CD4-positive, CD25-positive, alpha-beta regulatory T cell (primary cell): Measurements from ENCODE around the gene MEI1. TPM values are rescaled to one million over a fixed set of nuclear protein-coding genes. Genes with fewer than 3 reads are reported as not detected.
A peak's percentile ranks its signal among the peaks of the same experiment; 100 is the strongest.
"Not testable (repeated sequence)": the region's sequence is repeated elsewhere in the genome, so short reads cannot be mapped to it uniquely, and the experiment has no call there.

Experiments used
- ATAC-seq, 2 donors: fragments of 150-1000 bp; cut with Tn5 transposase; one replicate each; pipeline ENCODE4 v1.10.0; 2021; ENCODE audit warnings: low read depth in 2 of 2, moderate number of reproducible peaks in 2 of 2, moderate library complexity in 1 of 2
- DNase-seq, 3 donors: peaks; one replicate each; pipeline versions ENCODE4 v3.0.0 to v3.0.0-alpha.2; 2012 to 2022; ENCODE audit warnings: mixed read lengths in 1 of 3
- H3K27ac ChIP-seq: one replicate; pipeline ENCODE4 v1.7.0; 2013; ENCODE audit warnings: mild to moderate bottlenecking, low read length; ENCODE audit not compliant: insufficient read depth, poor library complexity, severe bottlenecking
- H3K27me3 ChIP-seq: one replicate; pipeline ENCODE4 v1.7.0; 2013; ENCODE audit warnings: low read length; ENCODE audit not compliant: control insufficient read depth, insufficient read depth
- H3K36me3 ChIP-seq: one replicate; pipeline ENCODE4 v1.7.0; 2013; ENCODE audit warnings: mild to moderate bottlenecking, low read length, moderate library complexity; ENCODE audit not compliant: control insufficient read depth, insufficient read depth
- H3K4me1 ChIP-seq: 2 replicates; pipeline ENCODE4 v1.7.0; 2013; ENCODE audit warnings: mild to moderate bottlenecking, low read length; ENCODE audit not compliant: insufficient read depth, control insufficient read depth, poor library complexity, severe bottlenecking
- H3K4me3 ChIP-seq: one replicate; pipeline ENCODE4 v1.7.0; 2013; ENCODE audit warnings: low read depth, mild to moderate bottlenecking, low read length, moderate library complexity
- H3K9me3 ChIP-seq, 2 experiments: 1 replicate in 1 of 2; 2 replicates in 1 of 2; pipeline ENCODE4 v1.7.0; 2013; ENCODE audit warnings: low read length in 2 of 2, mild to moderate bottlenecking in 1 of 2, moderate library complexity in 1 of 2; ENCODE audit not compliant: control insufficient read depth in 2 of 2
- H3K27ac Mint-ChIP-seq, 3 donors: one replicate each; pipeline ENCODE4 v1.8.0; 2020 to 2022; ENCODE audit warnings: mild to moderate bottlenecking in 3 of 3, mixed read lengths in 3 of 3, moderate library complexity in 2 of 3
- H3K27me3 Mint-ChIP-seq: one replicate; pipeline ENCODE4 v1.8.0; 2022; ENCODE audit warnings: mild to moderate bottlenecking, mixed read lengths
- H3K36me3 Mint-ChIP-seq: one replicate; pipeline ENCODE4 v1.8.0; 2020; ENCODE audit warnings: mixed read lengths
- H3K4me1 Mint-ChIP-seq, 4 donors: one replicate each; pipeline ENCODE4 v1.8.0; 2020 to 2022; ENCODE audit warnings: mixed read lengths in 4 of 4, mild to moderate bottlenecking in 1 of 4
- H3K4me3 Mint-ChIP-seq, 4 donors: one replicate each; pipeline ENCODE4 v1.8.0; 2020 to 2022; ENCODE audit warnings: mild to moderate bottlenecking in 4 of 4, mixed read lengths in 4 of 4, moderate library complexity in 3 of 4
- H3K9me3 Mint-ChIP-seq, 7 donors: one replicate each; pipeline ENCODE4 v1.8.0; 2020 to 2022; ENCODE audit warnings: mixed read lengths in 7 of 7, mild to moderate bottlenecking in 3 of 7, moderate library complexity in 2 of 7
- polyA plus RNA-seq, 4 donors: library from polyadenylated mRNA; unstranded; fragments of 300-500 nt; fragmentation: Illumina TruSeq; gene quantifications; one replicate each; pipeline ENCODE4 v1.2.3, GENCODE V29; 2021
- total RNA-seq: library from RNA; stranded (reverse); gene quantifications from one replicate; pipeline ENCODE4 v1.2.3, GENCODE V29; 2022

The MEI1 gene
- total and polyA plus RNA-seq, 5 donors from 2014 or later = 106 to 288 (median 223) TPM

DNA sequence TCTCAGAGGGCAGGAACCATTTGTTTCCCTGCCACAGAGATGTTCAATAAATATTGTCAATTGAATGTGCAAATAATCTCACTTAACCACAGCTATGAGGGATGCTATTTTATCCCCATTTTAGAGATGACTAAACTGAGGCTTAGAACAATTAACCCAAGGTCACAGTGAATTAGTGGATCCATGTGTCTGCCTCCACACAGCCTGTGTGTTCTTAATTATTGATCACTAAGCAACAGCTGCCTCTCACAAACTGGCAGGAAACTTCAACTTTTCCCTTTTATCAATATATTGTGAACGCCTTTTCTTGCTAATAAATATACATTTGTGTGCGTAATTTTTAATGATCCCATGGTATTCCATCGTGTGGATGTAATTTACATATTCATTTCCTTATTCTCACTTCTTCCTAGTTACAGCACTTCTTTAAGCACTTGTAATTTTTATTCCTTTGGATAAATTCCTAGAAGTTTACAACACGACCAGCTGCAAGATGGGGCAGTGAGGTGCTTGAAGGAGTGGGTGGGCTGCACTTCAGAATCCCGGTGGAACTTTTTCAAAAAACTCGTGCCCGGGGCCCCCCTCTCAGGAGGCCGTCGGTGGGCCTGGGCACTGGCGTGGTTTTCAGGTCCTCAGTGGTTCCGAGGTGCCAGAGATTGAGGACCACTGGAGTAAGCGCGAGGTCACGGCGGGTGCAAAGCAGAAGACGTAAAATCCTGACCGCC, 132.7 kb downstream of the MEI1 start:
- H3K4me1 Mint-ChIP-seq = peaks cover 18 to 46% (median 26%) of the 10 kb centered on the region in 4 donors
- H3K9me3 Mint-ChIP-seq = no peaks in the 10 kb centered on the region
- H3K4me3 Mint-ChIP-seq = peak overlapping the region; percentile 90 to 98 (median 96)
- no peaks in the 10 kb centered on the region for H3K27me3 Mint-ChIP-seq
- H3K36me3 Mint-ChIP-seq = peaks cover 6% of the 10 kb centered on the region
- H3K27ac Mint-ChIP-seq = peak overlapping the region; percentile 96 to 99 (median 99)
- no peaks in the 10 kb centered on the region for H3K27me3 ChIP-seq
- peaks cover 6% of the 10 kb centered on the region for H3K36me3 ChIP-seq
- H3K9me3 ChIP-seq = no peaks in the 10 kb centered on the region
- DNase-seq (no peak), ATAC-seq (no peak)
- H3K4me1 ChIP-seq = peaks cover 17% of the 10 kb centered on the region
- peak overlapping the region; percentile 77 for H3K4me3 ChIP-seq
- peak overlapping the region; percentile 93 for H3K27ac ChIP-seq

DNA sequence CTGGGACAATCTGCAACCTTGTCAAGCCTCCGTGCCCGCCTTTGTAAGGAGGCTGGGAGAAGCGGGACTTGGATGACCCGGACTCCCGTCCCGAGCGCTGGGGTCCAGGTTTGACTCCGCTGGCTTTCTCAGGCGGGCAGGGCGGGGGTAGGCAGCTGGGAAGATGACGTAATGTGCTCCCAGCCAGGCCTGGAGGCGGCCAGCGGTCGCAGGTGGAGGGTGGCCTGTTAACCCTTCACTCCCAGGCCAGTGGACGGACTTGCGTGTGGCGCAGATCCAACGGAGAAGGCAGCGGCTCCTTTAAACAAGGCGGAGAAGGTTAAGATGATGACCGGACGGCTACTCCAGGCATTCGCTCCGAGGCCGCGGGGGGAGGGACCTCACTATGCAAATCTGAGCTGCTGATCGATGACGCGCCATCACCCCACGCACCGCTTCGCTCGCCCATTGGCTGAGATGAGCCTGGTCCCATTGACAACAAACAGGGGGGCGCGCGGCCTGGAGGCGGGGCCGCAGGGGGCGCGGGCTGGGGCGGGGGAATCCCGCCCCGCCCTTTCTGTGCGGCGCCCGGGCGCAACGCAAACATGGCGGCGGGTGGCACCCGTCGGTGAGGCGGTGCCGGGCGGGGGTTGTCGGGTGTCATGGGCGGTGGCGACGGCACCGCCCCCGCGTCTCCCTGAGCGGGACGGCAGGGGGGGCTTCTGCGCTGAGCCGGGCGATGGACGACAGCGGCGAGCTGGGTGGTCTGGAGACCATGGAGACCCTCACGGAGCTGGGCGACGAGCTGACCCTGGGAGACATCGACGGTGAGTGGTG, 133.5 kb downstream of the MEI1 start, which contains the start of gene SREBF2:
Gene SREBF2 (plus strand): TSS at position 553 of the 816 bp plus-strand sequence. CDS start 166 bp downstream, at position 719.
- Mint-ChIP-seq H3K27ac (peak within 1 kb of the TSS; percentile 96 to 99 (median 99)), H3K27me3 (no peaks in the 10 kb centered on the region), H3K36me3 (peaks cover 7% of the 10 kb centered on the region), H3K4me3 (peak within 1 kb of the TSS; percentile 90 to 98 (median 96)), H3K4me1 (peaks cover 18 to 48% (median 26%) of the 10 kb centered on the region in 4 donors), H3K9me3 (no peaks in the 10 kb centered on the region)
- H3K4me3 ChIP-seq = peak within 1 kb of the TSS; percentile 77
- peak; percentile 98 to 99 (median 99) for DNase-seq
- H3K27ac ChIP-seq = peak within 1 kb of the TSS; percentile 93
- H3K9me3 ChIP-seq = no peaks in the 10 kb centered on the region
- no peaks in the 10 kb centered on the region for H3K27me3 ChIP-seq
- ATAC-seq = peak; percentile 95 to 96
- peaks cover 6% of the 10 kb centered on the region for H3K36me3 ChIP-seq
- H3K4me1 ChIP-seq = peaks cover 17% of the 10 kb centered on the region

DNA sequence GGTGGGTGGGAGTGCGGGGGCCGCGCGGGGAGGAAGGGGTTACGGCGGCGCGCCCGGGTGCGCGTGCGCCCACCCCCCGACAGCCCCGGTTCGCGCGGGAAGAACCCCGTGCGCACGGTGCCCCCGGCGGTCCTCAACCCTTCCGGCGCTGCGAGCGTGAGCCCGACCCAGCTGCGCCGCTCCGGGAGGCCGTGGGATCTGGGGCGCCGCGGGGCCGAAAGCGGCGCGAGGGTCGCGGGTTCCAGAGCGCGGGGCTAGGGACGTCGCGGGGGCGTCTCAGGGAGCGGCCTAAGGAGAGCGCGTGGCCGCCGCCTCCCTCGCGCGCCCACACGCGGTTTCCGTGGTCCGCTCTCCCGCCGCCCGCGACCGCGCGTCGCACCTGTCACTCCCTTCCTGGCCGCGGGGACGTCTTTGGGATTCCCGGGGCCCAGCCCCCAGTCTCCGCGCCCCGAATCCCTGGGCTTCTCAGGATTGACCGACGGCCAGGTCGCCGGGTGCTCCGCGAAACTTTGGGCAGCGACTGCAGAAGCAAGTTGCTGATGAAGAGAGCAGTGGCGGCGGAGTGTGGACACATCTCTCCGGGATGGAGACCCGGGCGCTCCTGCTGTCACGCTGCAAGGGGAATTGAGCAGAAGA, 134.2 kb downstream of the MEI1 start:
- H3K4me1 Mint-ChIP-seq = peaks cover 22 to 55% (median 32%) of the 10 kb centered on the region in 4 donors
- H3K9me3 Mint-ChIP-seq = no peaks in the 10 kb centered on the region
- peaks cover 12% of the 10 kb centered on the region for H3K36me3 Mint-ChIP-seq
- peak overlapping the region; percentile 77 to 96 (median 95) for H3K27ac Mint-ChIP-seq
- Histone ChIP-seq H3K4me3 (peak overlapping the region; percentile 65), H3K4me1 (peaks cover 17% of the 10 kb centered on the region), H3K27ac (peak overlapping the region; percentile 93), H3K9me3 (no peaks in the 10 kb centered on the region), H3K36me3 (peaks cover 6% of the 10 kb centered on the region), H3K27me3 (no peaks in the 10 kb centered on the region)
- H3K27me3 Mint-ChIP-seq = no peaks in the 10 kb centered on the region
- no peak for ATAC-seq
- peak overlapping the region; percentile 87 to 95 (median 92) for H3K4me3 Mint-ChIP-seq
- peak in 2 of 3 donors; percentile 42 to 61 for DNase-seq

DNA sequence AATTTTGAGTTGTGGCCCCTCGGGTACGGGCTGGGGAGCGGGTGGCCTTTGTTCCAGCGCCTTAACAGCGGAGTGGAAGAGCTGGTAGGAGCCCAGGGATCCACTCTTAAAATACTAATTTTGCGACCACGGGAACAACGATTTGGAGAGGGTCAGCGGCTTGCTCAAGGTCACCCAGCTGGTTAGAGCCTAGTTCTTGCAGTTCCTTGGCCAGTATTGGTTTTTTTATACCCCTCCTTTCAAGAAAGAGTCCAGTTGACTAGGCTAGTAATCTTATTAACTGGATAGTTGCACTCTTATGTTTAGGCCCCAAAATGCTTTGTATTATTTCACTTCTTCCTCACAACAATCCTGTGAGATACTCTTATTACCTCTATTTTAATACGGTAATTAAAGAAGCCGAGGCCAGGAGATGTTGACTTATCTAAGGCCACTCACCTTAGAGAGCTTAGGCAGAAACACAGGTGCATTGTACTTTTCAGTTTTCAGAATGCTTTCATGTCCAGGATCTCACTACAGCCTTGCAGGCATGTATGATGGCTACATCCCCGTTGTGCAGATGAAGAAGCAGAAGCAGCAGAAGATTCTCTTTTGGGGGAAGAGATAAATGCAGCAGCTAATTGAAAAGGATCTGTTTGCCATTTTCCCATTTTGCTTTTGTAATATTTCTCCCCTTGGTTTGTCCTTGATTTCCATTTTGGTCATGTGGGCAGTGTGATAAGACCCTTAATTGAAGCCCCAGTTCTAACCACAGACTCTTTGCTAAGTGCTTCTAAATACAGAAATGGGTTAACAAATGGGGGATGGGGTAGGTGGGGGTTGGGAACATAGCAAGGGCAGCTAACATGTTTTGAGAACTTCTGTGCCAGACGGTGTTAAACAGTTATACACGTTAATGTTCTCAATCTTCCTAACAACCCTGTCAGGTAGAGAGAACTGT, 135.0 kb downstream of the MEI1 start:
- Mint-ChIP-seq H3K9me3 (no peaks in the 10 kb centered on the region), H3K4me1 (peaks cover 26 to 63% (median 38%) of the 10 kb centered on the region in 4 donors), H3K4me3 (peak overlapping the region; percentile 87 to 95 (median 92)), H3K27ac (peak overlapping the region; percentile 77 to 96 (median 95)), H3K27me3 (no peaks in the 10 kb centered on the region), H3K36me3 (peaks cover 18% of the 10 kb centered on the region)
- no peaks in the 10 kb centered on the region for H3K9me3 ChIP-seq
- H3K27me3 ChIP-seq = no peaks in the 10 kb centered on the region
- peaks cover 6% of the 10 kb centered on the region for H3K36me3 ChIP-seq
- peak in 1 of 3 donors; percentile 29 for DNase-seq
- ATAC-seq = no peak
- peaks cover 17% of the 10 kb centered on the region for H3K4me1 ChIP-seq
- peak overlapping the region; percentile 93 for H3K27ac ChIP-seq
- H3K4me3 ChIP-seq = peak overlapping the region; percentile 65

DNA sequence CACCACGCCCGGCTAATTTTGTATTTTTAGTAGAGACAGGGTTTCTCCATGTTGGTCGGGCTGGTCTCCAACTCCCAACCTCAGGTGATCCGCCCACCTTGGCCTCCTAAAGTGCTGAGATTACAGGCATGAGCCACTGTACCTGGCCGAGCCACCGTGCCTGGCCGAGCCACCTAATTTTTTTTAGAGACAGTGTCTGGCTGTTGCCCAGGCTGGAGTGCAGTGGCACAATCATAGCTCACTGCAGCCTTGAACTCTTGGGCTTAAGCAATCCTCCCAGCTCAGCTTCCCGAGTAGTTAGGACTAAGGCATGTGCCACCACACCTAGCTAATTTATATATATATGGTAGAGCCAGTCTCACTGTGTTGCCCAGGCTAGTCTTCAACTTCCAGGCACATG, 136.2 kb downstream of the MEI1 start:
- not testable (repeated sequence) for H3K4me3 ChIP-seq, ATAC-seq, H3K36me3 ChIP-seq, DNase-seq, H3K27me3 Mint-ChIP-seq, H3K9me3 Mint-ChIP-seq, H3K9me3 ChIP-seq, H3K27ac ChIP-seq, H3K27me3 ChIP-seq
- H3K4me1 ChIP-seq = peaks cover 17% of the 10 kb centered on the region
- Mint-ChIP-seq H3K4me3 (peak overlapping the region in 2 of 4 donors; percentile 48 to 78), H3K4me1 (peaks cover 32 to 72% (median 45%) of the 10 kb centered on the region in 4 donors), H3K27ac (peak overlapping the region in 1 of 3 donors; percentile 36), H3K36me3 (peaks cover 22% of the 10 kb centered on the region)

DNA sequence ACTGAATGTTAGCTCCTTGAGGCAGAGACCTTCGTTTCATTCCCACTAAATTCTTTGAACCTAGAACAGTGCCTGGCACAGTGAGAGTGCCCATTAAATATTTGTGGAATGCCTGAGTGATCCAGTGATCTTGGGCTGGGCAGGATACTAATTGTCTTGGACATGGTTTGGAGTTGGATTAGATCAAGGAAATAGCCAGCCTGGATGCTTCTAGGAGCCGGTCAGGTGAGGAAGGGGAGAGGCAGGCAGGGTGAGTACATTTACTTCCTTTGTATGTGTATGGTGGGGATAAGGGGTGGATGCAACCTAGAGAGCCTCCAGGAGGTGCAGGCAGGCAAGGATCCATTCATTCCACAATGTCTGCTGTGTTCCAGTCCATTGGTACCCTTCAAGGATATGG, 137.2 kb downstream of the MEI1 start:
- Mint-ChIP-seq H3K4me3 (peak overlapping the region in 2 of 4 donors; percentile 17 to 38), H3K36me3 (peaks cover 25% of the 10 kb centered on the region), H3K4me1 (peaks cover 33 to 69% (median 52%) of the 10 kb centered on the region in 4 donors), H3K9me3 (no peaks in the 10 kb centered on the region), H3K27ac (peak overlapping the region in 2 of 3 donors; percentile 49 to 76), H3K27me3 (no peaks in the 10 kb centered on the region)
- ATAC-seq (no peak), DNase-seq (no peak)
- Histone ChIP-seq H3K9me3 (no peaks in the 10 kb centered on the region), H3K36me3 (peaks cover 6% of the 10 kb centered on the region), H3K4me3 (no peak overlapping the region), H3K27ac (no peak overlapping the region), H3K4me1 (peaks cover 17% of the 10 kb centered on the region), H3K27me3 (no peaks in the 10 kb centered on the region)
